A673 (cell line): ENCODE results near the gene FGFR2. TPM values are rescaled to one million over a fixed set of nuclear protein-coding genes. Genes with fewer than 3 reads are reported as not detected.

Experiments
- BruUV-seq: library from RNA; stranded (reverse); fragments of 400-500 nt; replicated peaks from 2 replicates; lab custom pipeline; 2021; lab: Mats Ljungman, UMichigan
- CTCF ChIA-PET: fragments of 300-600 bp; sonication (Branson Sonifier 250); formaldehyde crosslinking; loops from one replicate; lab custom pipeline; 2022; ENCODE audit warnings: antibody characterized with exemption; lab: Charles Lee
- POLR2A ChIA-PET: fragments of 300-600 bp; sonication (Branson Sonifier 250); formaldehyde crosslinking; loops from one replicate; lab custom pipeline; 2022; ENCODE audit warnings: antibody characterized with exemption; ENCODE audit not compliant: low non-redundant PET; lab: Charles Lee
- DNase-seq: peaks from one replicate; pipeline ENCODE4 v3.0.0-alpha.2; 2015; ENCODE audit warnings: low spot score
- H3K27ac ChIP-seq: fragments of 200-600 bp; sonication (generic); 2 replicates; pipeline ENCODE4 v1.5.1; 2016; ENCODE audit warnings: mixed run types, low read depth, mild to moderate bottlenecking, mixed read lengths, antibody characterized with exemption, low read length; ENCODE audit not compliant: poor library complexity, severe bottlenecking
- H3K27me3 ChIP-seq: fragments of 200-600 bp; sonication (generic); replicated peaks from 2 replicates; pipeline ENCODE4 v1.6.1; 2017; ENCODE audit warnings: mixed run types, low read depth, mild to moderate bottlenecking, mixed read lengths, antibody characterized with exemption, low read length; ENCODE audit not compliant: insufficient read depth, poor library complexity
- H3K36me3 ChIP-seq: fragments of 200-600 bp; sonication (generic); 2 replicates; pipeline ENCODE4 v1.6.1; 2016; ENCODE audit warnings: mixed run types, mild to moderate bottlenecking, mixed read lengths, antibody characterized with exemption, low read length; ENCODE audit not compliant: insufficient read depth, poor library complexity, severe bottlenecking
- H3K4me1 ChIP-seq: fragments of 200-600 bp; sonication (generic); 2 replicates; pipeline ENCODE4 v1.6.1; 2017; ENCODE audit warnings: mixed run types, mild to moderate bottlenecking, mixed read lengths, antibody characterized with exemption, low read length; ENCODE audit not compliant: insufficient read depth, poor library complexity, severe bottlenecking
- H3K4me3 ChIP-seq: fragments of 200-600 bp; sonication (generic); 2 replicates; pipeline ENCODE4 v1.5.1; 2016; ENCODE audit warnings: low read depth, mixed run types, mild to moderate bottlenecking, mixed read lengths, low read length; ENCODE audit not compliant: poor library complexity, severe bottlenecking
- H3K9me3 ChIP-seq: fragments of 200-600 bp; sonication (generic); 2 replicates; pipeline ENCODE4 v1.6.1; 2016; ENCODE audit warnings: mixed run types, low read depth, mild to moderate bottlenecking, mixed read lengths, antibody characterized with exemption, low read length; ENCODE audit not compliant: poor library complexity, severe bottlenecking
- EZH2 ChIP-seq: fragments of 200-600 bp; sonication (generic); IDR thresholded peaks from 2 replicates; pipeline ENCODE4 v1.6.1; 2017; ENCODE audit warnings: borderline replicate concordance, low read depth, mild to moderate bottlenecking, mixed read lengths, antibody characterized with exemption, low read length; ENCODE audit not compliant: poor library complexity, severe bottlenecking
- intact Hi-C: fragments of 100-400 bp; cut with micrococcal nuclease; formaldehyde crosslinking; loops from one replicate; pipeline ENCODE4 v1.10.0; 2022; ENCODE audit not compliant: unreplicated experiment
- total RNA-seq: library from RNA; stranded (reverse); gene quantifications from 2 replicates; pipeline ENCODE4 v1.2.3, GENCODE V29; 2021
- TF ChIP-seq, protein P1 (sequence below): fragments of 300-800, 200-600 bp; sonication (generic); conservative IDR thresholded peaks from 2 replicates; pipeline ENCODE4 v1.5.1; 2017; ENCODE audit warnings: low read depth, mild to moderate bottlenecking, antibody characterized with exemption, low read length, moderate library complexity, mixed read lengths

Gene FGFR2
- total RNA-seq, 1 experiment from 2014 or later, result 0.60 TPM

DNA sequence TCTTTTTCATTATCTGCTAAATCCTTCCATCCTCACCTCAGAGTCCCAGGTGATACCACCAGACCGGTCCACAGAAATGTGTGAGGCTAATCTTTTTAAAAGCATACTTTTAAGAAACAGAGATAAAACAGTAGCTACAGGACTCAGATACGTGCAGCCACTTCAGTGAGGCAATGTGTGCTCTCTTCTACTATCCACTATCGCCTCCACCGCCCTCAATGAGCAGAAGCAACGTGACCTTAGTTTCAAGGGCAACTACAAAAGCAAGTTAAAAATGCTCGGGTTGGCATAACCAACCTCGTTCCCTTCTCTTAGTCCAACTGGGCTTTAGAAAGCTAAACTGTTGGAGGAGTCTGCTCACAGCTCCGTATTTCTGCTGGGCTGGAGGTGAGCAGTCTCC, 4.2 kb downstream of the FGFR2 start:
- BruUV-seq, result no TSS peak
- no peaks in the 10 kb centered on the region for H3K36me3 ChIP-seq
- H3K4me3 ChIP-seq, result no peak overlapping the region
- peaks cover 78% of the 10 kb centered on the region for H3K27me3 ChIP-seq
- H3K9me3 ChIP-seq, result no peaks in the 10 kb centered on the region
- peaks cover 12% of the 10 kb centered on the region for H3K4me1 ChIP-seq
- no peak for DNase-seq
- no peak overlapping the region for H3K27ac ChIP-seq
- ChIA-PET POLR2A (no interaction called here), CTCF (no interaction called here)
- no peak for TF ChIP-seq EZH2
- TF ChIP-seq, protein P1, sequence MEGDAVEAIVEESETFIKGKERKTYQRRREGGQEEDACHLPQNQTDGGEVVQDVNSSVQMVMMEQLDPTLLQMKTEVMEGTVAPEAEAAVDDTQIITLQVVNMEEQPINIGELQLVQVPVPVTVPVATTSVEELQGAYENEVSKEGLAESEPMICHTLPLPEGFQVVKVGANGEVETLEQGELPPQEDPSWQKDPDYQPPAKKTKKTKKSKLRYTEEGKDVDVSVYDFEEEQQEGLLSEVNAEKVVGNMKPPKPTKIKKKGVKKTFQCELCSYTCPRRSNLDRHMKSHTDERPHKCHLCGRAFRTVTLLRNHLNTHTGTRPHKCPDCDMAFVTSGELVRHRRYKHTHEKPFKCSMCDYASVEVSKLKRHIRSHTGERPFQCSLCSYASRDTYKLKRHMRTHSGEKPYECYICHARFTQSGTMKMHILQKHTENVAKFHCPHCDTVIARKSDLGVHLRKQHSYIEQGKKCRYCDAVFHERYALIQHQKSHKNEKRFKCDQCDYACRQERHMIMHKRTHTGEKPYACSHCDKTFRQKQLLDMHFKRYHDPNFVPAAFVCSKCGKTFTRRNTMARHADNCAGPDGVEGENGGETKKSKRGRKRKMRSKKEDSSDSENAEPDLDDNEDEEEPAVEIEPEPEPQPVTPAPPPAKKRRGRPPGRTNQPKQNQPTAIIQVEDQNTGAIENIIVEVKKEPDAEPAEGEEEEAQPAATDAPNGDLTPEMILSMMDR, result no peak
- intact Hi-C loops, result no loop called here

DNA sequence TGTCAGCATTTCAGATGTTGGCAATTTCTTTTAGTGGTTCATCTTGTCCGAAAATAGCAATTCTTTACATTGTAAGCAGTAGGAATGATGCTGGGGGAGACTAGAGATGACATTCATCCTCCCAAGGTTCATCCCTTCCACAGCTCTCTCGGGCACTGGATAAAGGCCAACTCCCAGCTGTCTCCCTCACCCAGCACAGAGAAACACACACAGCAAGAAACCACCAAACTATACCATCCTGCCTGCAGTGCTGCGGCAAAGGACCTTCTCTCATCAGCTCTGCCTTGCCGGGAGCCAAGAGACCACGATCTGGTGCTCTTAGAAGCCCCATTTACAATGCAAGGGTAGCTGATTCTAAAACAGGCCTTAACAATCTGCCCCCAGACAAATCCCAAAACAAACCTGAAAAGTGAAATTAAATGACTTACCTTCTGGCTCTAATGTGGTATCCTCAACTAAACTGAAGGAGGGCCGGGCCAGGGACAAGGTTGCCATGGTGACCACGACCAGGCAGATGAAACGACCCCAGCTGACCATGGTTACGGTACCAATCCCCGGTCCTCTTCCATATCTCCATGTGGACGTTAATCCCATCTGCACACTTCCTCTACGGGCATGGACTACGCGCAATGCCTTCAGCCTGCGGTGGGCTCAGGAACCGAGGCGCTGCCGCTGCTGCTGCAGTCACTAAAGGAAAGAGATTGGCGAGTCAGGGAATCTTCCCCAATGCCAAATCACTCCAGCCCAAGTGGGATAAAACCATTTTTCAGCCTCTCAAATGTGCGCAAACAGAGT, 4.8 kb downstream of the FGFR2 start:
- H3K36me3 ChIP-seq, result no peaks in the 10 kb centered on the region
- intact Hi-C loops, result no loop called here
- CTCF ChIA-PET, result no interaction called here

DNA sequence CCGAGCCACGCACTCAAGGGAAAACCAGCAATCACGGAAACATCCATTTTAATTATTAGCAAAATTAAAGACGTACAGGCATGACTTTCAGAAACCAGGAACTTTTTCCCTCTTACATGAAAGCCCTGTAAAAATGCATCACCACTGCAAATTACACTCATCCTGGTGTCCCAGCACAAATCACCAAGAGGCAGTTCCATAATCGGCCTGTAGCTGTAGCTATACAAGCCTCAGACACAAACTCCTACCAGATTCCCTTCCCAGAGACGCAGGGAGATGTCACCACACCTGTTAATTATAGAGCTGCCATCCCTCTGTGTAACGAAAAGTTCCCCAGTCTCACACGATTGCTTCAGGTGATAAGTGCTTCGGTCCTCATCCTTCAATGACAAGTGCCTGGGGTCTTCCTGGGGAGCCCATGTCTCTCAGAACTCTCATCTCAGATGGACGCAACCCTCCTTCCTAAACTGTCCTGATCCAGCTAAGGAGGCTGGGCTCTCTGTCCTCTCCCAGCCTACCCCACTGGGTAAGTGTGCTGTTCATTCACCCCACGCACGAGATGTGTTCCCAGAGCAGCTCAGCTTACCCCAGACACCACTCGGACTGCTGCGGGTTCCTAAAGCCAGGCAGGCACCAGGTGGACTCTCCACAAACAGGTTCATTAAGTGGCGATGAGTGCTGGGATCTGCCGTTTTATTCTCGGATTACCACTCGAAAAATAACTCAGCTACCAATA, 5.9 kb downstream of the FGFR2 start:
- CTCF ChIA-PET, result no interaction called here
- Histone ChIP-seq H3K27ac (no peak overlapping the region), H3K9me3 (no peaks in the 10 kb centered on the region), H3K4me1 (peaks cover under 1% of the 10 kb centered on the region), H3K27me3 (peaks cover 63% of the 10 kb centered on the region), H3K36me3 (no peaks in the 10 kb centered on the region), H3K4me3 (no peak overlapping the region)
- TF ChIP-seq, protein P1, result no peak
- no peak for TF ChIP-seq EZH2
- POLR2A ChIA-PET, result no interaction called here
- DNase-seq, result no peak
- BruUV-seq, result no TSS peak
- intact Hi-C loops, result no loop called here

More for the DNA sequence above, 4.8 kb downstream of the FGFR2 start:
- Histone ChIP-seq H3K9me3 (no peaks in the 10 kb centered on the region), H3K27me3 (peaks cover 72% of the 10 kb centered on the region), H3K4me3 (no peak overlapping the region), H3K4me1 (peaks cover 8% of the 10 kb centered on the region), H3K27ac (no peak overlapping the region)
- DNase-seq, result no peak
- POLR2A ChIA-PET, result no interaction called here
- TF ChIP-seq, protein P1, result no peak
- TF ChIP-seq EZH2, result no peak
- no TSS peak for BruUV-seq
